H1 (cell line): ENCODE measurements around the gene TRHDE. TPM values are rescaled to one million over a fixed set of nuclear protein-coding genes. Genes with fewer than 3 reads are reported as not detected.

Experiments
- polyA plus RNA-seq, 7 experiments: library from polyadenylated mRNA; depleted of rRNA in 3 of 7; stranded (reverse) in 5 of 7; unstranded in 2 of 7; fragments of >200 nt in 5 of 7; fragments of 200-250 nt in 2 of 7; gene quantifications; 1 replicate in 5 of 7; 2 replicates in 1 of 7; 4 replicates in 1 of 7; pipeline versions ENCODE4 v1.2.1 to v1.2.3, GENCODE V29; 2011 to 2013; ENCODE audit warnings: missing spikeins in 2 of 7, mixed read lengths in 2 of 7
- total RNA-seq: library from RNA; stranded (reverse); fragmentation: NEBNext Ultra II Directional; extraction: Animal tissue kit (Norgen Biotek cat#: 25700); gene quantifications from 2 replicates; pipeline ENCODE4 v1.2.1, GENCODE V29; 2021
- TF ChIP-seq, protein P1 (sequence below): IDR thresholded peaks from 2 replicates; pipeline ENCODE4 v1.6.1; 2012; ENCODE audit warnings: low read length, inconsistent platforms

TRHDE gene
- total and polyA plus RNA-seq, 2 of the 8 experiments (the other 6 are each of a cell fraction or from before 2014, with no cell fraction given), result 1.3 to 5.0 TPM

- TF ChIP-seq, protein P1, sequence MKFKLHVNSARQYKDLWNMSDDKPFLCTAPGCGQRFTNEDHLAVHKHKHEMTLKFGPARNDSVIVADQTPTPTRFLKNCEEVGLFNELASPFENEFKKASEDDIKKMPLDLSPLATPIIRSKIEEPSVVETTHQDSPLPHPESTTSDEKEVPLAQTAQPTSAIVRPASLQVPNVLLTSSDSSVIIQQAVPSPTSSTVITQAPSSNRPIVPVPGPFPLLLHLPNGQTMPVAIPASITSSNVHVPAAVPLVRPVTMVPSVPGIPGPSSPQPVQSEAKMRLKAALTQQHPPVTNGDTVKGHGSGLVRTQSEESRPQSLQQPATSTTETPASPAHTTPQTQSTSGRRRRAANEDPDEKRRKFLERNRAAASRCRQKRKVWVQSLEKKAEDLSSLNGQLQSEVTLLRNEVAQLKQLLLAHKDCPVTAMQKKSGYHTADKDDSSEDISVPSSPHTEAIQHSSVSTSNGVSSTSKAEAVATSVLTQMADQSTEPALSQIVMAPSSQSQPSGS, result no peak
Measured at GRCh38 chr12:72277415-72277814, 5.2 kb downstream of the TRHDE start (continued).
